Smooth muscle cell of the brain vasculature (primary cell): ENCODE results near the gene CASK.
"Not testable (repeated sequence)": the region's sequence is repeated elsewhere in the genome, so short reads cannot be mapped to it uniquely, and the experiment has no call there.

Experiments used
- DNase-seq: peaks from one replicate; pipeline ENCODE4 v3.0.0-alpha.2; 2012; ENCODE audit warnings: low read depth, low spot score

CASK gene

DNA sequence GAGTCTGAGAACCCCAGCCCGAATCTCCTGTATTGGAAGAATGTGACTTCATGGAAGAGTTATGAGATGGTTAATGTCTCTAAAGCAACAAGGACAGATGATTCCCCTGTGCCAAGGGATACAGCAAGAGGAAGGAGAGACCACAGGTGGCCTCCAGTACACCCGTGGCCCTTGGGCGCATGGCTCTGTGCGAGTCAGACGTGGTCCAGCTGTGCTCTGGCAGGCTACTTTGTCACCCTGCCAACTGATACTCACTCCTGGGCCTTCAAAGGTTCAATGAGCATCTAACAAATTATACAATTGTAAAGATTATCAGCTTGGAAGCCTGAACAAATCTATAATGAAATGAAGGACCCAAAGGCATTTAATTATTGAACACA, 404.5 kb downstream of the CASK start:
- DNase-seq: no peak

DNA sequence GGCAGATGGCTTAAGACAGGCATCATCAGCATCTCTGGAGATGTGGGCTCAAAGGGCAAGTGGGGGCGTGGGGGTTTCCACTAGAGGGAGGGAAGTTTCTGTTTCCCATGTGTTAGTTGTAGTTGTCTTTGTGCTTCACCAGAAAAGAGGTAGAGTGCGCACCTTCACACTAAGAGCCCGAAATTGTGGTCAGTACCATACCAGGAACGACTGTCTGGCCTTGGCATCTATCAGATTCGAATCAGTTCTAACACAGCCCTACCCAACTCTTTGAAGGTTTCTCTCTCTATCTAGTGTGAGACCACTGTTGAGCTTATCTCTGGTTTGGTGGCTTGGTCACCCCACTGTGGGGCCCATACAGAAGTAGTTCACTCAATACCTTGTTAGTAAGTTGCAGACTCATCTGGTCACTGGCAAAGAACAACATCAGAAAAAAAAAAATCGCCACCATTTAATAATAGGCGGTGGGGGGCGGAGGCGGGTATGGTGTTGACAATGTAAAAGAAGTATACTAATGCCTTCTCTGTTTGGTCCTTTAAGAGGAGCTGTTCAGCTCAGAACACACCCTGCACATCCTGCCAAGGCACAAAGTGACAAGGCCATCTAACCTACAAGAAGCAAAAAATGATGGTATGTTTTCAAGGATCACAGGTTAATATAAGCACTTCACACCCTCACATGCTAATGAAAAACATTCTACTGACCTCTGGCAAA, 405.1 kb downstream of the CASK start:
- no peak for DNase-seq

DNA sequence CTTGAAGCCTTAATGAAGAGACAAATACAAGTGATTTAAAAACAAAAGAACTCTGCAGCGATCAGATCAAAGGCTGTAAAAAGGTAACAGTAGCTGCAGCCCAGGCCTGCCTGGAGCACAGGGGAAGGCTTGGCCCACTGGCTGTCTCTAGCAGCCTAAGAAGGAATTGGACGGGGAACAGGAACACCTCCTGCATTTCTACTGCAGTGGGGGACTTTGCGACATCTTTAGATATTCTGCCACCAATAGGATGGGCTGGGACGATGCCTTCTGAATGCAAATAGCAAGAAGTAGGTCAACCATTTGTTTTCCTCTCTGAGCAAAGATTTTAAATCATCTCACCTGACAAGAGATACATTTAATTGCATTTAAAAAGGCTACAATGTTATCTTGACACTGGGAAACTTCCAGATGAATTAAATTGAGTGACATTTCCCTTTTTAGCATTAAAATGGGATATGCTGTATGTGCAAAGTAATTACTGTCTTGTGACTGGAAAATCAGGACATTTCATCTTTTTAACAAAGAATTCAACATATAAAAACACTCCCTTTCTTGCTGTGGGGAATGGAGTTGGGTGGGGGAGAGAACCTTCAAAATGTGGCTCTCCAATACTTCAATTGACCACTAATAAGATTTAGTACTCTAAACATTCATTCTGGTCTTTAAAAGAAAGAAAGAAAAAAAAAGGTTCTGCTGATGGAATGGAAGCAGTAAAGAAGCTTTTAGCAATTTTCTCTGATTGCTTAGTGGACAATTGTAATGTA, 406.2 kb downstream of the CASK start:
- DNase-seq: no peak

DNA sequence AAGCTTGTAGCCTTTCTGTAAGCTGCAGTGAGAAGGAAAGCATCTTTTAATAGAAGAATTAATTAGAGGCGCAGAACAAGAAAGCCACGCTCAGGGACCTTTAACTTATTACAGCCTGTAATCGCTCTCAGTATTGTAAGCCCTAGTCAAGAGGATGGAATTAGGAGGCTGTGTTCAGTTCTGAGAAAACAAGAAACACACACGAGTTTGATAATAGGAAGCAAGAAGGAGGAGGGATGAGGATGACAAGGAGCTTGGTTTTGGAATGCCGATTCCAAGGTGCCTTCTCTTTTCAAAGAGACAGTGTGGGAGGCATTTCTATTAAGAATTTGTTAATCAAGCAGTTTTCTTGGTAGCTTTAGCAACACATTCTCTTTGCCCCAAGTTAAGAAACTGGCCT, 406.9 kb downstream of the CASK start:
- no peak for DNase-seq

DNA sequence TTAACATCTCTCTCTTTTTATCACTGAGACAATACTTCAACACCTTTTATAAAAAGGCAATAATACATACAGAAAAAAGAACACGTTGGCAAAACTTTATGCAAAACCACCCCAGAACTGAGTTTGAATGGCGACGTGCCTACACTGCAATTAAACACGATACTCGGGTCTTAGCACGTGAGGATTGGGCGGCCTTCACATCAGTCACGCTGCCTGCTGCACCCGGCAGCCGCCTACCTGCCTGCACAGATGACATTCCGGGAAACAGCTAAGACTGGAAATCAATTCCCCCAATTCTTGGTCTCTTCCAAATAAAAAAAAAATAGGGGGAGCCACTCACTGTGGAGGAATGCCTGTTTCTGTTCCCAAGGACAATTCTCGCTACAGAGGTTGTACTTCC, 408.0 kb downstream of the CASK start:
- DNase-seq: no peak

DNA sequence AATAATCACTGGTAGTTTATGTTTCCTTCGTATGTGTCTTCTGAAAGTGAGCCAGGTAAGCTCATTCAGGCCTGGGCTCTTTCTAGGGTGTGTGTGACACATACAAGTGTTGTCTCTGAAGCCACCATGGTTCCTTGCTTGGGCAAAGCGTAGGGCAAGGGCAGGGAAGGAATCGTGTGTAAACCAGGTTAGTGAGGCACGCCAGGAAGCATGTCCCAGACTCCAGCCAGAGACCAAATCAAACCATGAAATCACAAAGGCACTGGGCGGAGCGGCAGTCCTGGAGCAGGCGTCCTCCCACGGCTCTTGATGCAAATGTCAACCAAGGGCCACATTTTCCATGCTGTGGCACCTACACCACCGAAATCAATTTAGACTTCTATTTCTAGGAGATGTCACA, 409.2 kb downstream of the CASK start:
- DNase-seq: no peak

DNA sequence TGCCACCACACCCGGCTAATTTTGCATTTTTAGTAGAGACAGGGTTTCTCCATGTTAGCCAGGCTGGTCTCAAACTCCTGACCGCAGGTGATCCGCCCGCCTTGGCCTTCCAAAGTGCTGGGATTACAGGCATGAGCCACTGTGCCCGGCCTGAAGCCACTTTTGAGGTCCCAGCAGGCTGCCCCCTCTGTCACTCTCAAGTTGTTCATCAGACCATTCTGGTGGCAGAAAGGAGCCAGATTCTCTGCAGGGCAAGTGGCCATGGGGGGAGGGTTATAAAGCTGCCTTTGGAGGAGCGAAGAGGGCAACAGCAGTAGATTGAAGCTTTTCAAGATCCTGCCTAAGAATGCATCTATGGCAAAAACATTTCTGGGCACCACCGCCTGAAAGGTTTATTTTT, 410.5 kb downstream of the CASK start:
- DNase-seq: not testable (repeated sequence)

DNA sequence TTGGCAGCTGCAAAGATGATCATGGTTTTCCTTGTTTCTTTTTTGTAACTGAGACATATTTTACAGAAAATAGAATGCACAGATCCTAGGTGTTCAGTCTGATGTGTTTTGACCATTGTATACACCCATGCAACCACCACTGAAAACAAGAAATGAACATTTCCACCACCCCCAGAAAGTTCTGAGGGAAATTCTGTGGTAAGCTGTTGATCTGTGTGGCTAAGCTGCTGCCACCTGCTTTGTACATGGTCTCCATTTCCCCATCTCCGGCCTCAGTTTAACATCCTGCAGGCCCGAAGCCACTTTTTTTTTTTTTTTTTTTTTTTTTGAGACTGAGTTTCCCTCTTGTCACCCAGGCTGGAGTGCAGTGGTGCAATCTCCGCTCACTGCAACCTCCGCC, 411.0 kb downstream of the CASK start:
- DNase-seq: no peak

DNA sequence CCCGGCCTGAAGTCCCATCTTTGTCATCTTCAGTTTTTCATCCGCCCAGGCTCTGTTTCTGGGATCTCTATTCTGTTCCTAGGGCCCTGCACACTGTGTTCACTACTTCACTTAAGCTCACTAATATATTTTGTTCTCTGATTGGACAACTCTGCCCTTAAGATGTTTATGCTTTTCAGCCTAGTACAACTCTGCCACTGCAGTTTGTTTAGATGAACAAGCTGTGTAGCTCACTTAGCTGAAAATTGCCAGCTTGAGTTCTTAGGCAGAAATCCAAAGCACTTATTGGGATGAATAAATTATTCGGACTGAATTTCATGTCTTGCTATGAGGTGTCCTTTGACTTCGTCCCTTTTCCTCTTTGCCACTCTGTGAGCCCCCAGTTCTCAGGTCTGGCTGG, 415.4 kb downstream of the CASK start:
- no peak for DNase-seq

DNA sequence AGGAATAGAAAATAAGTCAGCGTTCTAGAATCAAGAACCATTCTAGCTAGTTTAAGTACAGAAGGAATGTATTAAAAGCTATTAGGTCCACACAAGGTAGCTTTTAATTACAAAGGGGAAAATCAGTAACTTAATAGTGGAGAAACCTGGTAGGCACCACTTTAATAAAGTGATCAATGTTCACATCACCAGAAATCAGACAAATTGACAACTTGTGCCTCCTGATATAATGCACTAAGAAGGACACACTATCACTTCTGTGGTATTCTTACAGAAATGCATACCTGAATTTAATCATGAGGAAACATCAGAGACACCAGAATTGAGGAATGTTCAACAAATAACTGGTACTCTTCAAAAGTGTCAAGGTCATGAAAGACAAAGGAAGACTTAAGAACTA, 421.4 kb downstream of the CASK start:
- DNase-seq: no peak

DNA sequence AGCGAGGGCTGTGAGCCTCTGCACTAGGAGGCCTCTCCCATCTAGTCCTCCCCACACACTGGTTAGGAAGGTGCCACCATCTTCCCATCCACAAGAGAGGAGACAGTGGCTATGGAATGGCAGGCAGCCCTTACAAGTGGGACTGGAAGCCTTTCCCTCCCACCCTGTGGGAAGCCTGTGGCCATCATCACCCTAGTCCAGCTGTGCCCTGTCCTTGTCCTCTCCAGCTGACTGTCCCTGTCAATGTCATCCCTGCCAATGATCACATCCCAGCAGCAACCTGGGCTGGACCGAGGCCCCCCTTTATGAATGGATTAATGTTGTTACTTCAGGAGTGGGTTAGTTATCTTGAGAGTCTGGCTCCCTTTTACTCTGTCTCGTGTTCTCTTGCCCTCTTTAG, 423.4 kb downstream of the CASK start:
- no peak for DNase-seq

DNA sequence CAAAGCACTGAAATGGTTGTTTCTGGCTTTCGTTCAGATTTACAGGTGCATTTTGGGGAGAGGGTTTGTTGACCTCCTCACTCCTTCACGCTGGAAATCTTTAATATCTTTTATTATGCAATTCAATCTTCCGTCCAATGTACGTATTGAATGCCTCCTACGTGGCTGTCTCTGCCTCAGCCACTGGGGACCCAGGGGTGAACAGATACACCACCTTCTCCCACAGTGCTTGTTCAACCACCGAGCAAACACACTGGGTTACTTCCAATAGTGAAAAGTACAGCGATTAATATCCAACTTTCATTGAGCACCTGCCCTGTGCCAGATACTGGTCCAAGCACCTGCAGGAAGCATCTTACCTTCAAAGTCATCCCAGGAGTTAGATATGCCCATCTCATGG, 424.2 kb downstream of the CASK start:
- DNase-seq: no peak

DNA sequence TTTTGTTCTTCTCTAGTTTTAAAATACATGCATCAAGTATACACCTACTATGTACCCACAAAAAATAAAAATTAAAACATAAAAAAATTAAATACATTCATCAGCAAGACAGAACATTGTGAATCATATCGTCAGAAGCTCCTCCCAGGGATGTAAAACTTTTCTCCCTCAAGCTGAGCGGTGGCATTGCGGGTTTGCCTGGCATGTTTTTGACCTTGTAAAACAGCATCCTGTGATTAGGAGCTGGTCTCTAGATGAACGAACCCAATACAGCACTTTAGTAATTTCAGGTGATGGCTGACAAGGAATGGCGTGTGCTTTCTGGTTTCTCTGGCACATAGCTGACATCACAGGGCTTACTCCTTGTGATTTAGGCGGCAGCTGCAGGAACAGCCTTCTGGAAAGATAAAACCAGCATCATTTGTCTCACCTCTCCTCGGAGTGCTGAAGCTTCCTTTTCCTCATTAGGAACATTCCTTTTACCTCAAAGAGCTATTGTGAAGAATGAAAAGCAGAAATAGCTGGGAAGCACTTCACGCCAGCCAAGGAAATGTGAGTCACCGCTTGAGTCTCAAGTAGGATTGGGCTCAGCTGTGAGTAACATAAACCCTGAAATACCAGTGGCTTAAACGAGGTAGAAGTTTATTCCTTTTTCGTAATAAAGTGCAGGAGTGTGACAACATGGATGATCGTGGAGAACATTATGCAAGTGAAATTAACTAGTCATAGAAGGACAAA, 431.9 kb downstream of the CASK start:
- no peak for DNase-seq

DNA sequence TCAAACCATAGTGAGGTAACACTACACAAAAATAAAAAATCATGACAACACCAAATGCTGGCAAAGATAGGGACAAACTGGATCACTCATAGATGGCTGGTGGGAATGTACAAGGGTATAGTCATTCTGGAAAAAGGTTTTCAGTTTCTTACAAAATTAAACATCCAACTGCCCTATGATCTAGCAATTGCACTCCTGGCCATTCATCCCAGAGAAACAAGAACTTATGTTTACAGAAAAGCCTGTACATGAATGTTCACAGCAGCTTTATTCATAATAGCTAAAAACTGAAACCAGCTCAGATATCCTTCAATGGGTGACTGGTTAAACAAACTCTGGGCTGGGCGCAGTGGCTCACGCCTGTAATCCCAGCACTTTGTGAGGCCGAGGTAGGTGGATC, 432.9 kb downstream of the CASK start:
- no peak for DNase-seq

DNA sequence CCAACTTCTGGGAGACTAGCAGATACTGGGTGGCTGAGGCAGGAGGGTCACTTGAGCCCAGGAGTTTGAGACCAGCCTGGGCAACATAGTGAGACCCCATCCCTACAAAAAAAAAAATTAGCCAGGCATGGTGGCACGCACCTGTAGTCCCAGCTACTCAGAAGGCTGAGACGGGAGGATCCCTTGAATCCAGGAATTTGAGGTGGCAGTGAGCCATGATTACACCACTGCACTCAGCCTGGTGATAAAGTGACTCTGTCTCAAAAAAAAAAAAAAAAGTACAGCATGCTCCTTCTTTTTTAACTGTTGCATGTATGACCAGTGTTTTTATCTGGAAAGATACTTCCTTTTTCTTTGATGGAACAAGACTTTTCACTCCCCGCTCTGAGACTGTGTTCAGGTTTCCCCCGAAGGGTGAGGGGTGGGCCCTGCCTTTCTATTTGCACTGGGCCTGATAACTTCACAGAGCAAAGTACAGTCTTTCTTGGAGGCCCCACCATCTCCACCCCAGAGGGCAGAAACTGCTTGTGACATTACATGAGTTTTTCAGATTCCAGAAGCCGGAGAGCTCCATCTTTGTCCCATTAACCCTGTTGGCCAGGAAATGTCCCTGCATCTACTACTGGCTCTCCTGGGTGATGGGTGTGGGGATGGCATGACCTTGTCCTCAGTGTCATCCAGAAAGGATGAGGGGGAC, 441.1 kb downstream of the CASK start:
- DNase-seq: no peak

DNA sequence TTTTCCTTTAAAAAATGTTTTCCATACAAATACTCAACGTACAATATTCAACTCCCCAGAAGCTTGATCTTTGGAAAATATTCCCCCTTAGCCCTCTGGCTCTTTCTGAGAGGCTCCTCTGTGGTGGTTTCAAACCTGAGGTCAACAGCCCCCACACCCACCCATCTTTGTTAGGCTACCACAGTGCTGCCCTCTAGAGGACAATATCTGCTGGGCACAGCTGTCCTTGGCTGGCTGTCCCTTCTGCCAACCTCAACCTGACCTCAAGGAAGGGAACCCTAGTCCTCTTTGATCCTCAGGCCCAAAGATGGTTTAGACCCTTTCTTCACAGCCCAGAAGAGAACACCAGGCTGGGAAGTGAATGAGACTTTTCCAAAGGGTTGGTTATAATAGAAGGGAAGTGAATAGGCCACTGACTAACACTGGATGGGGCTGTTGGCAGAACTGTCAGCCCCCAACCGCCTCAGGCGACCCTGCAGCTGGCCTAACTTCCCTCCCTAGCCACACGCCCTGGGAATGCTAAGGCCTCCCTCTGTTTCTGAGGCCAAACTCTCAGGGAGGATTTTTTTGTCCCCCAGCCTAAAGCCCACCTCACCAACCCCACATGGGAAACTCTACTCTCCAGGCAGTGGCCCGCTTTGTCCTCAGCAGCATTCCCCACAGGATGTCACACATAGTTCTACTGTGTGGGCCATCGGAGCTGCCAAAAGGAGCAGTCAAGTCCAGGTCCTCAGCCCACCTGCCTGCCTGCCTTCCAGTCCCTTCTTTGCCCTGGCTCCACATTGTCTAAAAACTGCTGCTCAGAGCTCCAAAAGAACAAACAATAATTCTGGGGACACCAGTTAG, 441.9 kb downstream of the CASK start:
- no peak for DNase-seq

DNA sequence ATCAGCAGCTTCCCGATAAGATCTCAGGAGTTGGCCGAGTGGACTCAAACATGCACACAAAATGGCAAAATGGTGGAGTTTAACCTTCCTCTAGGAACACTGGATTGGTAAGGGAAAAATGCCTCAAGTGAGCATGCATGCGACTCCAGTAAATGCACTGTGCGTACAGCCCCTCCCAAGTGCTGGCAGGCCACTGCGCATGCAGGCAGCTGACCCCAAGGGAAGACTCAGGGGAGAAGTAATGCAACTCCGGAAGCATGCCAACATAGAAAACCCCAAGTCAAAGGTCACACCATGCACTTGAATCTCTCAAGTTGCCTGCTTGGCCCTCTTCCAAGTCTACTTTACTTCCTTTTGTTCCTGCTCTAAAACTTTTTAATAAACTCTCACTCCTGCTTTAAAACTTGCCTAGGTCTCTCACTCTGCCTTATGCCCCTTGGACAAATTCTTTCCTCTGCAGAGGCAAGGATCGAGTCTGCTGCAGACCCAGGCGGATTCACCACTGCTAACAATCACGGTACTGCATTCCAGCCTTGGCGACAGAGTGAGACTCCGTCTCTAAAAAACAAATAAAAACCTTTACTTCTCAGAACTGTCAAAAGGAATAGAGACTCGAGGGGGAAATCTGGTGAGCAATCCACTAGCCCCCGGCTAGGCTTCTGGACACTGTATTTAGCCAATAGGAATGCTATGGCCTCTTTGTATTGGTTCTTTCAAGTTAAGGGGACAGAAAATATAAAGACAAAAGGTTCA, 442.7 kb downstream of the CASK start:
- no peak for DNase-seq

DNA sequence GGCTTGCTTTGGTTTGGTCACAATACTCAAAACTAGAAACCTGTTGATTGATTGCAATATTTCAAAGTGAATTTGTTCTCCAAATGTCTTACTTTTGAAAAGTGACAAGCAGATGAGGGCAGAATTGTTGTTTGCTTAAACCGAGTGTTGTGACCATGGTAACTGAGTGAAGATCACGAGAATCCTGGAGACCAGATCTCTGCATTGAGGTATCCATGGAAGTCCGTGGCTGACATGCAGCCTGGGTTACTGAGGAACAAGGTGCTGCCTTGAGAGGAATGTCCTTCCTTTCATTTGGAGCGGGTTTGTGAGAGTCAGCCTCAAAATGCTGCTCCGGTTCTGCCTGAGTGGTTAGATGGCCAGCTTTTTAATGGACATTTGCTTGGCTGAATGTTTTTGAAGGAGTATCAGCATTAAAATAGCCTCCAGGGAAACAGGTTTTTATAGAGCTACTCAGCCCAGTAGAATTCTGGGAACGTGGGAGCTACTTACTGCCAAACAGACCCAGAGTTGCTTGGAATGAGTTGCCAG, 444.9 kb downstream of the CASK start:
- DNase-seq: no peak

DNA sequence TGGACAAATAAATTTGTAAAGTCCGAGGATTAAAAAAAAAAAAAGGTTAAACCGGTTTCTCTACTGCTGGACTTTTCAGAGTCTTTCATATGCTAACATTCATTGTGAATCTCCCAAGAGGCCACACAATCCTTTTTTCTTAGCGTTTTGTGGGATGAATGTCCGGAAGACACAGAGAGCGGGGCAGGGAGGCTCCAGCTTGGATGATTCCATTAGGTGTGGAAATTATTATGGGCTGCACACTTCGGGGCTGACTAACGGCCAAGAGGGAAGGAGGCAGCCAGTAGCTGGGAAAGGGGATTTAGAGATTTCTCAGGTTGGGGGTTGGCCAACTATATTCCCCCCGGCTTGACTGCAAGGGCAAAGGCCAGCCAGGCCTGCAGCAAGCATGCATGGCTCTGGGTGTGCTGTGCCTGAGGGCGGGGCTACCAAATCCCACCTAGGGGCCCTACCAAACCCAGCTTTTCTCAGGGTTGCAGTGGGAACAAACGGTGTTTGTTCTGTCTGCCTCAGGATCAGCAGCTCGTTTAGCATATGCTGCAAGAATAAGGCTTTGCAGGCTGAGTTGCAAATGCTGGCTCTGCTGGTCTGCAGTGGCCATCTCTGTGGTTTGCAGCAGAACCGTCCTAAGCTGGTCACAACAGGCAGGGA, 447.6 kb downstream of the CASK start:
- no peak for DNase-seq

DNA sequence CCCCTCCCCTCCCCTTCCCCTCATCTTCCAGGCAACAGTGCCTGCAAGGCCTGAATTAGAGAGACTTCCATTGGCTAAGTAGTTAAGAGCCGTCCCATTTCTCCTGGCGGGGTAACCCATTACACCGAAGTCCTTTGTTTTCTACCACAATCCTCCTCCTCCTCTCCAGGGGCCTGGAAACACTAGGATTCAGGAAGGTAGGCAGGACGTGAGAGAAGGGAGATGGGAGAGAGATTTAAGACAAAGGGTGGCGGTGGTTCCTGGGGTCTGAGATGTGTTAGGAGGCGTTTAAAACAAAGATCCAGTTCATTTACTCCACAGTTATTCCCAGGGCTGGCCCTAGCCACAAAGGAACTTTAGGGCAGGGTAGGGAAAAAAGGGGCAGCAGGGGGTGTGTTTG, 448.2 kb downstream of the CASK start:
- DNase-seq: no peak
